Breast epithelium (tissue), 3 donors: ENCODE data around the gene NFIC.

Source experiments
- CTCF ChIP-seq, 3 donors: fragments of 450-650 bp; IDR thresholded peaks; one replicate each; pipeline ENCODE4 v1.5.1; 2016 to 2017; ENCODE audit warnings: antibody characterized with exemption in 3 of 3, mild to moderate bottlenecking in 3 of 3, moderate library complexity in 3 of 3
- POLR2A ChIP-seq: fragments of 450-650 bp; IDR thresholded peaks from one replicate; pipeline ENCODE4 v1.6.1; 2016; ENCODE audit warnings: antibody characterized with exemption, mild to moderate bottlenecking, moderate library complexity

DNA sequence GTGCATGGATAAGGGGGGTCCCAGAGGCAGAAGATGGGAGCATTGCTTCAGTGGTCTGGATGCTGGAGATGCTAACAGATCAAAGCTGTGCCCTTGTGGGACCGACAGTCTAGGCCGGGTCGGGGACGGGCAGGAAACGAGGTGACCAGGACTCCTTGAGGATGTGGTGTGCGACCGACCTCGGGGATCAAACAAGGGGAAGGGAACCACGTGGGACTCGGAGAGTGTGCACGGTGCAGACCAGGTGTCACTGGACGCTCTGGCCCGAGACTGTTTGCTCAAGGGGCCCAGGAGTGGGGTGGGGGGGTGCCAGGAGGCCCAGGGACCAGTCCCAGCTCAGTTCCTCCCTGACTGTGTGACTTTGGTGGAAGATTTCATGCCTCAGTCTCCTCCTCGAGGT lies 6.0 kb downstream of the NFIC start:
- TF ChIP-seq CTCF (IDR thresholded peaks at IDR 0.05), result no peak
- TF ChIP-seq POLR2A, result no peak
